SK-N-SH treated with all-trans-retinoic acid at 6 μM for 48 hours (cell line): ENCODE measurements around the gene RHBDD1.

Experiments used
- ARNTL ChIP-seq: fragments of 450-650 bp; formaldehyde crosslinking; IDR thresholded peaks from 2 replicates; pipeline ENCODE4 v1.5.0; 2020; ENCODE audit warnings: low read depth, mild to moderate bottlenecking, moderate library complexity, borderline replicate concordance
- BACH2 ChIP-seq: fragments of 250-450 bp; sonication (Bioruptor Pico); IDR thresholded peaks from 2 replicates; pipeline ENCODE4 v1.9.0; 2021; ENCODE audit warnings: mild to moderate bottlenecking, borderline replicate concordance
- GLIS3 ChIP-seq: fragments of 250-450 bp; sonication (Bioruptor Pico); IDR thresholded peaks from 2 replicates; pipeline ENCODE4 v1.5.0; 2020; ENCODE audit warnings: mild to moderate bottlenecking, moderate library complexity
- SNAI2 ChIP-seq: fragments of 250-450 bp; sonication (Bioruptor Pico); IDR thresholded peaks from 2 replicates; pipeline ENCODE4 v1.5.0; 2020; ENCODE audit warnings: mild to moderate bottlenecking, moderate library complexity
- ZC3H10 ChIP-seq: fragments of 250-450 bp; sonication (Bioruptor Pico); IDR thresholded peaks from 2 replicates; pipeline ENCODE4 v1.5.1; 2021; ENCODE audit warnings: mild to moderate bottlenecking, moderate library complexity
- ZFP3 ChIP-seq: fragments of 250-450 bp; sonication (Bioruptor Pico); IDR thresholded peaks from 2 replicates; pipeline ENCODE4 v1.5.0; 2020; ENCODE audit warnings: mild to moderate bottlenecking, moderate library complexity
- ZFP30 ChIP-seq: fragments of 450-650 bp; formaldehyde crosslinking; IDR thresholded peaks from 2 replicates; pipeline ENCODE4 v1.5.0; 2022; ENCODE audit warnings: mild to moderate bottlenecking, moderate library complexity
- ZNF70 ChIP-seq: fragments of 450-650 bp; formaldehyde crosslinking; IDR thresholded peaks from 2 replicates; pipeline ENCODE4 v1.5.0; 2020; ENCODE audit warnings: mild to moderate bottlenecking, moderate library complexity
- TF ChIP-seq, protein P1 (sequence below): fragments of 250-450 bp; sonication (Bioruptor Pico); IDR thresholded peaks from 2 replicates; pipeline ENCODE4 v1.8.0; 2020; ENCODE audit warnings: mild to moderate bottlenecking, moderate library complexity, borderline replicate concordance
- TF ChIP-seq, protein P2 (sequence below): fragments of 250-450 bp; sonication (Bioruptor Pico); IDR thresholded peaks from 2 replicates; pipeline ENCODE4 v1.5.0; 2020; ENCODE audit warnings: mild to moderate bottlenecking, moderate library complexity

DNA sequence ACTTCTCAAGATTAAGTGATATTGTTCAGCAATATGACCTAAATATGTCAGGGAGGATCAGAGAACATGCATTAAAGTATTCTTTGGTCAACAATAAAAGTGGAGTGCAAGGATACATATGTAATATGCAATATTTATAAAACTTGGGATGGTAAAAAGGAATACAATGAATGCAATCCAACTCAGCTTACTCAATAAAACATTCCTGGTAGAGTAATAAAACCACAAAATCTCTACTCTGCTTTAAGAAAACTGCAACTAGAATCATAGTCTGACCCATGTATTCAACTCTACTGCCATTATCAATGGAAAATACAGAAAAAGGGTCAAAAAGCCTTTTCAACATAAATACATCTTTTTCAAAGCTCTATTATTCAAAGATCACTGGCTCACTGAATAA is 47.8 kb upstream of the RHBDD1 start:
- TF ChIP-seq ZC3H10 (CRISPR knock-in tag) (no peak), ZFP3 (CRISPR knock-in tag) (no peak), ARNTL (CRISPR knock-in tag) (no peak), BACH2 (CRISPR knock-in tag) (no peak), ZFP30 (CRISPR knock-in tag) (no peak), GLIS3 (CRISPR knock-in tag) (no peak), SNAI2 (CRISPR knock-in tag) (no peak), ZNF70 (CRISPR knock-in tag) (no peak)
- TF ChIP-seq, protein P1, sequence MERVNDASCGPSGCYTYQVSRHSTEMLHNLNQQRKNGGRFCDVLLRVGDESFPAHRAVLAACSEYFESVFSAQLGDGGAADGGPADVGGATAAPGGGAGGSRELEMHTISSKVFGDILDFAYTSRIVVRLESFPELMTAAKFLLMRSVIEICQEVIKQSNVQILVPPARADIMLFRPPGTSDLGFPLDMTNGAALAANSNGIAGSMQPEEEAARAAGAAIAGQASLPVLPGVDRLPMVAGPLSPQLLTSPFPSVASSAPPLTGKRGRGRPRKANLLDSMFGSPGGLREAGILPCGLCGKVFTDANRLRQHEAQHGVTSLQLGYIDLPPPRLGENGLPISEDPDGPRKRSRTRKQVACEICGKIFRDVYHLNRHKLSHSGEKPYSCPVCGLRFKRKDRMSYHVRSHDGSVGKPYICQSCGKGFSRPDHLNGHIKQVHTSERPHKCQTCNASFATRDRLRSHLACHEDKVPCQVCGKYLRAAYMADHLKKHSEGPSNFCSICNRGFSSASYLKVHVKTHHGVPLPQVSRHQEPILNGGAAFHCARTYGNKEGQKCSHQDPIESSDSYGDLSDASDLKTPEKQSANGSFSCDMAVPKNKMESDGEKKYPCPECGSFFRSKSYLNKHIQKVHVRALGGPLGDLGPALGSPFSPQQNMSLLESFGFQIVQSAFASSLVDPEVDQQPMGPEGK (CRISPR knock-in tag), result no peak
- TF ChIP-seq, protein P2, sequence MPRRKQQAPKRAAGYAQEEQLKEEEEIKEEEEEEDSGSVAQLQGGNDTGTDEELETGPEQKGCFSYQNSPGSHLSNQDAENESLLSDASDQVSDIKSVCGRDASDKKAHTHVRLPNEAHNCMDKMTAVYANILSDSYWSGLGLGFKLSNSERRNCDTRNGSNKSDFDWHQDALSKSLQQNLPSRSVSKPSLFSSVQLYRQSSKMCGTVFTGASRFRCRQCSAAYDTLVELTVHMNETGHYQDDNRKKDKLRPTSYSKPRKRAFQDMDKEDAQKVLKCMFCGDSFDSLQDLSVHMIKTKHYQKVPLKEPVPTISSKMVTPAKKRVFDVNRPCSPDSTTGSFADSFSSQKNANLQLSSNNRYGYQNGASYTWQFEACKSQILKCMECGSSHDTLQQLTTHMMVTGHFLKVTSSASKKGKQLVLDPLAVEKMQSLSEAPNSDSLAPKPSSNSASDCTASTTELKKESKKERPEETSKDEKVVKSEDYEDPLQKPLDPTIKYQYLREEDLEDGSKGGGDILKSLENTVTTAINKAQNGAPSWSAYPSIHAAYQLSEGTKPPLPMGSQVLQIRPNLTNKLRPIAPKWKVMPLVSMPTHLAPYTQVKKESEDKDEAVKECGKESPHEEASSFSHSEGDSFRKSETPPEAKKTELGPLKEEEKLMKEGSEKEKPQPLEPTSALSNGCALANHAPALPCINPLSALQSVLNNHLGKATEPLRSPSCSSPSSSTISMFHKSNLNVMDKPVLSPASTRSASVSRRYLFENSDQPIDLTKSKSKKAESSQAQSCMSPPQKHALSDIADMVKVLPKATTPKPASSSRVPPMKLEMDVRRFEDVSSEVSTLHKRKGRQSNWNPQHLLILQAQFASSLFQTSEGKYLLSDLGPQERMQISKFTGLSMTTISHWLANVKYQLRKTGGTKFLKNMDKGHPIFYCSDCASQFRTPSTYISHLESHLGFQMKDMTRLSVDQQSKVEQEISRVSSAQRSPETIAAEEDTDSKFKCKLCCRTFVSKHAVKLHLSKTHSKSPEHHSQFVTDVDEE, result no peak
